HepG2 (cell line): ENCODE data around the gene BCL6B. TPM values are rescaled to one million over a fixed set of nuclear protein-coding genes. Genes with fewer than 3 reads are reported as not detected.
A peak's percentile ranks its signal among the peaks of the same experiment; 100 is the strongest.

Experiments used
- ADNP ChIP-seq: sonication (generic); formaldehyde crosslinking; IDR thresholded peaks from 2 replicates; pipeline ENCODE4 v1.4.0; 2020; ENCODE audit warnings: missing genetic modification reagents
- BCL6 ChIP-seq: IDR thresholded peaks from 2 replicates; pipeline ENCODE4 v1.6.1; 2016; ENCODE audit warnings: missing genetic modification reagents, missing compliant biosample characterization
- DRAP1 ChIP-seq: IDR thresholded peaks from 2 replicates; pipeline ENCODE4 v1.6.1; 2016; ENCODE audit warnings: missing genetic modification reagents, missing compliant biosample characterization
- HCFC1 ChIP-seq: fragments of 150-350 bp; IDR thresholded peaks from 2 replicates; pipeline ENCODE4 v1.6.1; 2014; ENCODE audit warnings: low read depth, low read length
- IKZF4 ChIP-seq: sonication (generic); formaldehyde crosslinking; IDR thresholded peaks from 2 replicates; pipeline ENCODE4 v1.5.1; 2020; ENCODE audit warnings: borderline replicate concordance, mild to moderate bottlenecking, low read depth, missing genetic modification reagents; ENCODE audit errors: not compliant biosample characterization
- JDP2 ChIP-seq: sonication (generic); formaldehyde crosslinking; IDR thresholded peaks from 2 replicates; pipeline ENCODE4 v1.8.1; 2022; ENCODE audit warnings: missing genetic modification reagents, borderline replicate concordance
- KDM6A ChIP-seq: IDR thresholded peaks from 2 replicates; pipeline ENCODE4 v1.6.1; 2016; ENCODE audit warnings: low read depth
- MEF2D ChIP-seq: sonication (generic); formaldehyde crosslinking; IDR thresholded peaks from 2 replicates; pipeline ENCODE4 v1.5.1; 2020; ENCODE audit warnings: mild to moderate bottlenecking, missing genetic modification reagents
- NKX3-1 ChIP-seq: sonication (generic); formaldehyde crosslinking; IDR thresholded peaks from 2 replicates; pipeline ENCODE4 v1.5.0; 2020; ENCODE audit warnings: missing genetic modification reagents
- PHF21A ChIP-seq: sonication (generic); formaldehyde crosslinking; IDR thresholded peaks from 2 replicates; pipeline ENCODE4 v1.5.0; 2020; ENCODE audit warnings: mild to moderate bottlenecking, missing genetic modification reagents
- RAD21 ChIP-seq: fragments of 450-650 bp; formaldehyde crosslinking; IDR thresholded peaks from 2 replicates; pipeline ENCODE4 v1.5.0; 2020; ENCODE audit warnings: mild to moderate bottlenecking
- RBAK ChIP-seq: sonication (generic); formaldehyde crosslinking; IDR thresholded peaks from 2 replicates; pipeline ENCODE4 v1.5.1; 2020; ENCODE audit warnings: mild to moderate bottlenecking, missing genetic modification reagents
- RELA ChIP-seq: sonication (generic); formaldehyde crosslinking; IDR thresholded peaks from 2 replicates; pipeline ENCODE4 v1.4.0; 2020; ENCODE audit warnings: missing genetic modification reagents
- SATB2 ChIP-seq: sonication (generic); formaldehyde crosslinking; IDR thresholded peaks from 2 replicates; pipeline ENCODE4 v1.5.0; 2020; ENCODE audit warnings: missing genetic modification reagents
- SP1 ChIP-seq, 2 experiments: fragments of 450-650 bp in 1 of 2; sonication (generic) in 1 of 2; formaldehyde crosslinking in 1 of 2; IDR thresholded peaks; 2 replicates each; pipeline versions ENCODE4 v1.4.0 to v1.6.1; 2016 to 2020; ENCODE audit warnings: missing genetic modification reagents in 1 of 2
- TAF15 ChIP-seq: fragments of 200-400 bp; formaldehyde crosslinking; IDR thresholded peaks from one replicate; pipeline ENCODE4 v1.6.1; 2018; ENCODE audit warnings: mild to moderate bottlenecking, low read depth, low read length; ENCODE audit not compliant: poor library complexity, severe bottlenecking
- ZC3H13 ChIP-seq: sonication (generic); formaldehyde crosslinking; IDR thresholded peaks from 2 replicates; pipeline ENCODE4 v1.8.1; 2023; ENCODE audit warnings: mild to moderate bottlenecking, missing genetic modification reagents, moderate library complexity
- ZFP1 ChIP-seq: IDR thresholded peaks from 2 replicates; pipeline ENCODE4 v1.6.1; 2016
- ZFP36L2 ChIP-seq: sonication (generic); formaldehyde crosslinking; IDR thresholded peaks from 2 replicates; pipeline ENCODE4 v1.4.0; 2020; ENCODE audit warnings: missing genetic modification reagents
- ZFP82 ChIP-seq: sonication (generic); formaldehyde crosslinking; IDR thresholded peaks from 2 replicates; pipeline ENCODE4 v1.5.1; 2020; ENCODE audit warnings: mild to moderate bottlenecking, missing genetic modification reagents, borderline replicate concordance
- ZNF260 ChIP-seq: sonication (generic); formaldehyde crosslinking; IDR thresholded peaks from 2 replicates; pipeline ENCODE4 v1.4.0; 2020; ENCODE audit warnings: missing genetic modification reagents, low read depth, mild to moderate bottlenecking, borderline replicate concordance
- ZNF350 ChIP-seq: sonication (generic); formaldehyde crosslinking; IDR thresholded peaks from 2 replicates; pipeline ENCODE4 v1.4.0; 2020; ENCODE audit warnings: mild to moderate bottlenecking, low read depth, missing genetic modification reagents, borderline replicate concordance
- ZNF629 ChIP-seq: sonication (generic); formaldehyde crosslinking; conservative IDR thresholded peaks from 2 replicates; pipeline ENCODE4 v1.5.0; 2020; ENCODE audit warnings: missing genetic modification reagents
- ZSCAN31 ChIP-seq: sonication (generic); formaldehyde crosslinking; IDR thresholded peaks from 2 replicates; pipeline ENCODE4 v1.5.0; 2020; ENCODE audit warnings: low read depth, mild to moderate bottlenecking, missing genetic modification reagents
- polyA plus RNA-seq, 8 experiments: library from polyadenylated mRNA; depleted of rRNA in 3 of 8; stranded (reverse) in 7 of 8; unstranded in 1 of 8; fragments of >200 nt; fragmentation: Illumina TruSeq in 4 of 8; extraction: Trizol in 4 of 8; gene quantifications; 2 replicates each; pipeline versions ENCODE4 v1.2.1 to v1.2.3, GENCODE V29; 2011 to 2016; ENCODE audit warnings: low read depth in 4 of 8, missing spikeins in 1 of 8, mixed read lengths in 1 of 8; ENCODE audit not compliant: insufficient read depth in 1 of 8
- total RNA-seq, 5 experiments: library from RNA; depleted of rRNA; stranded (reverse); fragments of >200 nt; fragmentation: Illumina TruSeq; extraction: Trizol; gene quantifications; 2 replicates each; pipeline ENCODE4 v1.2.3, GENCODE V29; 2016; ENCODE audit warnings: low read depth in 1 of 5
- TF ChIP-seq, protein P1 (sequence below): sonication (generic); formaldehyde crosslinking; IDR thresholded peaks from 2 replicates; pipeline ENCODE4 v1.4.0; 2020; ENCODE audit warnings: mild to moderate bottlenecking, missing genetic modification reagents
- TF ChIP-seq, protein P2 (sequence below): sonication (generic); formaldehyde crosslinking; conservative IDR thresholded peaks from 2 replicates; pipeline ENCODE4 v1.4.0; 2020; ENCODE audit warnings: missing genetic modification reagents
- TF ChIP-seq, protein P3 (sequence below): sonication (generic); formaldehyde crosslinking; IDR thresholded peaks from 2 replicates; pipeline ENCODE4 v1.9.0; 2021; ENCODE audit warnings: missing genetic modification reagents, mild to moderate bottlenecking, borderline replicate concordance

Gene BCL6B
- total and polyA plus RNA-seq, 2 of the 13 experiments (the other 11 are each of a cell fraction or from before 2014, with no cell fraction given): not detected

DNA sequence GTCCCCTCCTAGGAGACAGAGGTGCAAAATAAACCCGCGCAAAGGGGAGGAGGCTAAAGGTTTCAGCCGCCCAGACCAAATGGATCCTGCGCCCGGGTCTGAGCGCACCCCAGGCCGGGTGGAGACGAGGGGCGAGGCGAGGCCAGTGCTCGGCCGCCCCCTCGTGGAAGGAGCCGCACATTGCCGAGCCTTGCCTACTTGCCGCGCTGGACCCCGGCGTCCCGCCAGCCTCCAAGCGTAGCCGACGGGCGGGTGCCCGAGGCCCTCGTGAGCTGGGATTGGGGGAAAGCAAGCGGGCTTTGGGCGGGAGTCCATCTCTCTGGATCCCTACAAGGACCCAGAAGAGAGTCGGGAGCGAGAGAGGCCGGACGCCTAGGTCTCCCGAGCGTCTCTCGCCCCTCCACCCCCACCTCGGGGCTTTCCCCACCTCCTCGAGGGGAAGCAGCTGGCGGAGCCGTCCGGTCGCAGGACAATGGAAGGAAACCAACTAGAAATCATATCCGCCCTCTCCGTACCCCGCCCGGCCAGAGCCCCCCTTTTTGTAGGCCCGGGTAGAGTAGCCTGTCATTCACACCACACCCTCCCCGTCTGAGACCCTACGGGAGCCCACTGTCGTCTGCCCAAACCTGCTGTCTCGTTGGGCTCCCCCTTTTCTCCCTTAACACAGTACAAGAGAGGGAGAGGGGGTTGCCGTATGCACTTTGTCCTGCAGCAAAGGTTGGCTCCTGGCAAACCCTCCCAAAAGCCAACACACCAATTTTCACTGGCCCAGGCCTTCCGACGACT, 664 bp upstream of the BCL6B start (continued):
- TF ChIP-seq ZNF350 (CRISPR knock-in tag): peak; percentile 34; the same call in 1 of the 2 replicates
- no peak for TF ChIP-seq ZSCAN31 (CRISPR knock-in tag)
- peak; percentile 94 for TF ChIP-seq RAD21
- no peak for TF ChIP-seq KDM6A (CRISPR knock-in tag)
- TF ChIP-seq, protein P1, sequence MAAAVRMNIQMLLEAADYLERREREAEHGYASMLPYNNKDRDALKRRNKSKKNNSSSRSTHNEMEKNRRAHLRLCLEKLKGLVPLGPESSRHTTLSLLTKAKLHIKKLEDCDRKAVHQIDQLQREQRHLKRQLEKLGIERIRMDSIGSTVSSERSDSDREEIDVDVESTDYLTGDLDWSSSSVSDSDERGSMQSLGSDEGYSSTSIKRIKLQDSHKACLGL (CRISPR knock-in tag): no peak; the same call in 1 of the 2 replicates
- no peak for TF ChIP-seq MEF2D (CRISPR knock-in tag)
- TF ChIP-seq ZC3H13 (CRISPR knock-in tag): no peak
- TF ChIP-seq JDP2 (CRISPR knock-in tag): no peak
- TF ChIP-seq, protein P2, sequence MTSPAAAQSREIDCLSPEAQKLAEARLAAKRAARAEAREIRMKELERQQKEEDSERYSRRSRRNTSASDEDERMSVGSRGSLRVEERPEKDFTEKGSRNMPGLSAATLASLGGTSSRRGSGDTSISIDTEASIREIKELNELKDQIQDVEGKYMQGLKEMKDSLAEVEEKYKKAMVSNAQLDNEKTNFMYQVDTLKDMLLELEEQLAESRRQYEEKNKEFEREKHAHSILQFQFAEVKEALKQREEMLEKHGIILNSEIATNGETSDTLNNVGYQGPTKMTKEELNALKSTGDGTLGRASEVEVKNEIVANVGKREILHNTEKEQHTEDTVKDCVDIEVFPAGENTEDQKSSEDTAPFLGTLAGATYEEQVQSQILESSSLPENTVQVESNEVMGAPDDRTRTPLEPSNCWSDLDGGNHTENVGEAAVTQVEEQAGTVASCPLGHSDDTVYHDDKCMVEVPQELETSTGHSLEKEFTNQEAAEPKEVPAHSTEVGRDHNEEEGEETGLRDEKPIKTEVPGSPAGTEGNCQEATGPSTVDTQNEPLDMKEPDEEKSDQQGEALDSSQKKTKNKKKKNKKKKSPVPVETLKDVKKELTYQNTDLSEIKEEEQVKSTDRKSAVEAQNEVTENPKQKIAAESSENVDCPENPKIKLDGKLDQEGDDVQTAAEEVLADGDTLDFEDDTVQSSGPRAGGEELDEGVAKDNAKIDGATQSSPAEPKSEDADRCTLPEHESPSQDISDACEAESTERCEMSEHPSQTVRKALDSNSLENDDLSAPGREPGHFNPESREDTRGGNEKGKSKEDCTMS (CRISPR knock-in tag): no peak
- TF ChIP-seq, protein P3, sequence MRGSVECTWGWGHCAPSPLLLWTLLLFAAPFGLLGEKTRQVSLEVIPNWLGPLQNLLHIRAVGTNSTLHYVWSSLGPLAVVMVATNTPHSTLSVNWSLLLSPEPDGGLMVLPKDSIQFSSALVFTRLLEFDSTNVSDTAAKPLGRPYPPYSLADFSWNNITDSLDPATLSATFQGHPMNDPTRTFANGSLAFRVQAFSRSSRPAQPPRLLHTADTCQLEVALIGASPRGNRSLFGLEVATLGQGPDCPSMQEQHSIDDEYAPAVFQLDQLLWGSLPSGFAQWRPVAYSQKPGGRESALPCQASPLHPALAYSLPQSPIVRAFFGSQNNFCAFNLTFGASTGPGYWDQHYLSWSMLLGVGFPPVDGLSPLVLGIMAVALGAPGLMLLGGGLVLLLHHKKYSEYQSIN (CRISPR knock-in tag): no peak
- no peak for TF ChIP-seq SATB2 (CRISPR knock-in tag)
- no peak for TF ChIP-seq ZNF260 (CRISPR knock-in tag)
- peak; percentile 44 for TF ChIP-seq TAF15
- TF ChIP-seq ADNP (CRISPR knock-in tag): no peak
- TF ChIP-seq DRAP1 (CRISPR knock-in tag): no peak
- TF ChIP-seq ZFP1 (CRISPR knock-in tag): no peak
- TF ChIP-seq ZFP36L2 (CRISPR knock-in tag): no peak
- no peak for TF ChIP-seq IKZF4 (CRISPR knock-in tag)
- no peak for TF ChIP-seq ZNF629 (CRISPR knock-in tag)
- TF ChIP-seq RELA (CRISPR knock-in tag): no peak
- no peak for TF ChIP-seq HCFC1
- TF ChIP-seq ZFP82 (CRISPR knock-in tag): no peak
- no peak for TF ChIP-seq PHF21A (CRISPR knock-in tag)
- peak; percentile 44; the same call in 1 of the 2 replicates for TF ChIP-seq BCL6 (CRISPR knock-in tag)
- no peak for TF ChIP-seq NKX3-1 (CRISPR knock-in tag)
- no peak for TF ChIP-seq RBAK (CRISPR knock-in tag)
- no peak for TF ChIP-seq SP1 (IDR thresholded peaks at IDR 0.05)
- TF ChIP-seq SP1 (CRISPR knock-in tag; IDR thresholded peaks at IDR 0.05): no peak
